Activated T-helper 2 cell treated with anti-CD3 and anti-CD28 coated beads, Interferon-gamma antibody, Interleukin-2, Interleukin-4, amounts not matched to agents 10 μg/mL and 5 μg/mL and 100 μg/mL, durations not matched to agents 14 hours and 24 hours and 36 hours (primary cell): ENCODE data around the gene AZU1. TPM values are rescaled to one million over a fixed set of nuclear protein-coding genes. Genes with fewer than 3 reads are reported as not detected.

Experiments used
- DNase-seq: peaks from one replicate; pipeline ENCODE4 v3.0.0; 2021; ENCODE audit warnings: low spot score
- H3K27ac Mint-ChIP-seq: one replicate; pipeline ENCODE4 v1.8.0; 2021; ENCODE audit warnings: mixed read lengths
- H3K27me3 Mint-ChIP-seq: one replicate; pipeline ENCODE4 v1.8.0; 2021; ENCODE audit warnings: low read depth, mixed read lengths
- H3K36me3 Mint-ChIP-seq: one replicate; pipeline ENCODE4 v1.8.0; 2021; ENCODE audit warnings: low read depth, mixed read lengths
- H3K4me1 Mint-ChIP-seq: one replicate; pipeline ENCODE4 v1.8.0; 2021; ENCODE audit warnings: low read depth, mixed read lengths
- H3K4me3 Mint-ChIP-seq: one replicate; pipeline ENCODE4 v1.8.0; 2021; ENCODE audit warnings: low read depth, mild to moderate bottlenecking, moderate library complexity, mixed read lengths
- H3K9me3 Mint-ChIP-seq: one replicate; pipeline ENCODE4 v1.8.0; 2021; ENCODE audit warnings: mixed read lengths
- intact Hi-C: fragments of 100-400 bp; cut with micrococcal nuclease; formaldehyde crosslinking; loops from one replicate; pipeline ENCODE4 v1.15.1; 2023
- total RNA-seq: library from RNA; stranded (reverse); gene quantifications from 2 replicates; pipeline ENCODE4 v1.2.3, GENCODE V29; 2022

Gene AZU1
- total RNA-seq, 1 donor from 2014 or later, result not detected

DNA sequence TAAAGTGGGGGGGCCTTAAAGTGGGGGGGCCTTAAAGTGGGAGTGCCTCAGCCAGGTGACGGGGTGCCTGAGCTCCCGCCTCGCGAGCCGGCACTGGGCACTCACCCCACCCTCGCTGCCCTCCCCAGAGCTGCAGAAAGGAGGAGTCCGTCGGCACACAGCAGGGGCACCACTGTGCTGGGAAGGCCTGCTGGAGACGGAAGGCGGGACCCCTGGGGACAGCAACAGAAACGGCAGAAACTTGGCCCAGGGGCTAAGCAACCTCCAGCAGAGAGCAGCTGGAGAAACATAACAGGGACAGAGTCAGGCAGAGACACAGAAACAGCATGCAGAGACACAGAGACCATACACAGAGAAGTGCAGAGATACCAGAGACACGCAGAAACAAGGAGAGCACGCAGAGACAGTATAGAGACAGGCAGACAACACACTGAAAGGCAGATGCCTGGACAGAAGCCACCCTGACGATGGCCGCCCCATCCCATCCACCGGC lies 39.7 kb downstream of the AZU1 start:
- Mint-ChIP-seq H3K36me3 (peaks cover 13% of the 10 kb centered on the region), H3K4me3 (no peak overlapping the region), H3K27ac (no peak overlapping the region), H3K9me3 (no peaks in the 10 kb centered on the region), H3K4me1 (peaks cover 9% of the 10 kb centered on the region), H3K27me3 (no peaks in the 10 kb centered on the region)
- no peak for DNase-seq
- intact Hi-C loops, result no loop called here

DNA sequence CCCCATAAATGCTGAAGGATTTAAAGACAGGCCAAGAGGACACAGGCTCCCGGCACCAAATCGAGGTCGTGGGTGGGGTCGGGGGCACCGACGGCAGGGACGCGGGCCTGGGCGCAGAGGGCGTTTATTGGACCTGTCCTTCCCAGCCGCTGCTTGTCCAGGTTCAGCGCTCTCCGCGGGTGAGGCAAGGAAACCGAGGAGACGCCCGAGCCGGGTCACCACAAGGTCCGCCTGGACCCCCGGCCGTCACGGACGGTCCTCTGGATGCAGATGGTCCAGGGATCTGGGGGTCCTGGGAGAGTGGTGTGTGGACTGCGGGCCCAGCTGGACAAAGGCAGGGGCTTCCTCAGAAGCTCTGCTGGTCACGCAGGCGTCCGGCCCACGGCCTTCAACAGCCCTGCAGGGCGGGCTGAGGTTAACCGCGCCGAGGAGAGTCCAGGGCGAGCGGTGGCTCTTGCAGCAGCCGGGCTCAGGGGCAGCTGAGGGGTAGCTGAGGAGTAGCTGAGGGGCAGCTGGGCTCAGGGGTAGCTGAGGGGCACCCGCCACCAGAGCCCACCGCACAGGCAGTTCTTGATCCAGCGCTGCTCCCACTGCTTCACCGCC lies 40.3 kb downstream of the AZU1 start:
- H3K4me1 Mint-ChIP-seq, result peaks cover 7% of the 10 kb centered on the region
- peaks cover 13% of the 10 kb centered on the region for H3K36me3 Mint-ChIP-seq
- no peaks in the 10 kb centered on the region for H3K27me3 Mint-ChIP-seq
- H3K4me3 Mint-ChIP-seq, result no peak overlapping the region
- H3K9me3 Mint-ChIP-seq, result no peaks in the 10 kb centered on the region
- intact Hi-C loops, result no loop called here
- H3K27ac Mint-ChIP-seq, result no peak overlapping the region
- no peak for DNase-seq

DNA sequence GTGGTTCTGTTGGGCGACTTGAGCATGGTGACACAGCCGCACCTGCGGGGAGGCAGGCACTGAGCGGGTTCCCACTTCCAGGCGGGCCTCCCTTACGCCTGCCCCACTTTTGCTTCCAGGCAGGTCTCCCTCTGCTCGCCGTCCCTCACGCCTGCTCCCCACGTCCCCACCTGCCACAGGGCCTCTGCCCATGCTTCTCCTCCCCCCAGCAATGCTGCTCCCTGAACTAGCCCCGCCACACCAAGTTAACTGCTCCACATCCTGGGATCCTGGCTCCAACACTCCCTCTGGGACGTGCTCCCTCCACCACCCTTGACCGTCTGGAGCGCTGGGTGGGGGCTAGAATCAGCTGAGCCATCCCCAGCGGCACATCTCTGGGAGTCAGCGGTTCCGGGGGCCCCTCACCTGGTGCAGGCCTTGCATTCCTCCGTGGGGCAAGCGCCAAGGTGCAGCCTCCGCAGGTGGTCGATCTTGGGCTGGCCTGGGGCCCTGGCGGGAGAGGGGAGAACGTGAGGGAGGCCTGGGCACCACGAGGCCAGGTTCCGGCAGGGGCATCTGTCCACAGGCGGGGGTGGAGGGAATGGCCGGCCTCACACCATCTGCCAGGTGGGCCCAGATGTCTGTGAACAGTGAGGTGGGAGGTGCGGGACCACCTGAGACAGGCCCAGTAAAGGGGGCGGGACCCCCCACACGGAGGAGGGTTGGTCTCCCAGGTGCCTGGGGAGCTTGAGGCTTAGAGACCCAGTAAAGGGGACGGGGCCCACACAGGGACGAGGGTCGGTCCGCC lies 41.0 kb downstream of the AZU1 start:
- peaks cover 3% of the 10 kb centered on the region for H3K4me1 Mint-ChIP-seq
- H3K4me3 Mint-ChIP-seq, result no peak overlapping the region
- no peak for DNase-seq
- intact Hi-C loops, result no loop called here
- H3K36me3 Mint-ChIP-seq, result peaks cover 13% of the 10 kb centered on the region
- no peaks in the 10 kb centered on the region for H3K9me3 Mint-ChIP-seq
- H3K27ac Mint-ChIP-seq, result no peak overlapping the region
- H3K27me3 Mint-ChIP-seq, result no peaks in the 10 kb centered on the region

DNA sequence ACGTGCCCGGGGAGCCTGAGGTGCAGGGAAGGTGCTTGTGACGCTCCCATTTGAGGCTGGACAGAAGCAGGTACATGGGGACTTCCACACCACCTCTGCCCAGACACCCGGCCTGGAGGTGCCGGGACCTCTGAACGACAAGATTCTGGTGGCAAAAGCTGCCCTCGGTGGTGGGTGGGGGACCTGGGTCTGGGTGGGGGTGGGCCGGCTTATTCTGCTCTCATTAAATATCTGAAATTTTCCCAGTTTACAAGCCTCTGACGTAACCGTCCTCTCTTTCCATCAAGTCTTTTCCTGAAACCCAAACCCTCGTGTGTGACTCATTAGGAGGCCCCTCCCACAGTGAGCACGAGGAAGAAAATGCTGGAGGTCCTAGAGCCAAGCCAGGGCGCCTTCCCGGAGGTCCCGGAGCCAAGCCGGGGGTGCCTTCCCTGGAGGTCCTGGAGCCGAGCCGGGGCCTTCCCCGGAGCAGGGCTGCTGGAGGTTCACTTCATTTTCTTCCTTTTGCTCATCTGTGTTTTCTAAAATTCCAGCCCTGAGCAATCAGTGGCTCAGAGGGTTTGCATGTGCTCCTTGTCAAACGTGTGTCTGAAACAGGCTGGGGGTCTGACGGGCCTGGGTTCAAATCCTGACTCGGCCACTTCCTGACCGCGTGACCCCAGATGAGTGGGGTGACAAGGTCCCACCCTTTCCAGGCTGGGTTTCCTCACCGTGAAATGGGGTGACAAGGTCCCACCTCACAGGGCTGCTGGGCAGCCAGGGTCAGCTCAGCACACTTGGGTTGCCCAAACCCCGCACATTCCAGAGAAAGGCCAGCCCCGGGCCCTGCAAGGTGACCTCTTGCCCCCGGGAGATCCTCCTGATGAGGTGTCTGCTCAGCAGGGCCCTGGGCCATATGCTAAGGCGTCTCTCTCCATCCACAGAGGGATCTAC lies 41.9 kb downstream of the AZU1 start:
- no peaks in the 10 kb centered on the region for H3K9me3 Mint-ChIP-seq
- DNase-seq, result no peak
- intact Hi-C loops, result no loop called here
- no peak overlapping the region for H3K27ac Mint-ChIP-seq
- no peak overlapping the region for H3K4me3 Mint-ChIP-seq
- H3K27me3 Mint-ChIP-seq, result no peaks in the 10 kb centered on the region
- peaks cover 2% of the 10 kb centered on the region for H3K4me1 Mint-ChIP-seq
- H3K36me3 Mint-ChIP-seq, result peaks cover 13% of the 10 kb centered on the region

DNA sequence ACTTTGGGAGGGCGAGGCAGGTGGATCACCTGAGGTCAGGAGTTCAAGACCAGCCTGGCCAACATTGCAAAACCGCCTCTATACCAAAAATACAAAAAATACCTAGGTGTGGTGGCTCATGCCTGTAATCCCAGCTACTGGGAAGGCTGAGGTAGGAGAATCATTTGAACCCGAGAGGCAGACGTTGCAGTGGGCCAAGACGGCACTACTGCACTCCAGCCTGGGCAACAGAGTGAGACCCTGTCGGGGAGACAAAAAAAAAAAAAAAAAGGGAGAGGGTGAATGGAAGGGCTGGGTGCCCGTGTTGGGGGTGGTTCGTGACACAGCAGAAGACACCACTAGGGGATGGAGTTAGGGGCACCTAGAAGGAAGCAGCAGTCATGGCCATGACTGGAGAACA lies 42.7 kb downstream of the AZU1 start:
- H3K4me3 Mint-ChIP-seq, result no peak overlapping the region
- no peaks in the 10 kb centered on the region for H3K9me3 Mint-ChIP-seq
- no peak for DNase-seq
- peaks cover 2% of the 10 kb centered on the region for H3K4me1 Mint-ChIP-seq
- H3K27ac Mint-ChIP-seq, result no peak overlapping the region
- peaks cover 13% of the 10 kb centered on the region for H3K36me3 Mint-ChIP-seq
- no peaks in the 10 kb centered on the region for H3K27me3 Mint-ChIP-seq
- intact Hi-C loops, result no loop called here

DNA sequence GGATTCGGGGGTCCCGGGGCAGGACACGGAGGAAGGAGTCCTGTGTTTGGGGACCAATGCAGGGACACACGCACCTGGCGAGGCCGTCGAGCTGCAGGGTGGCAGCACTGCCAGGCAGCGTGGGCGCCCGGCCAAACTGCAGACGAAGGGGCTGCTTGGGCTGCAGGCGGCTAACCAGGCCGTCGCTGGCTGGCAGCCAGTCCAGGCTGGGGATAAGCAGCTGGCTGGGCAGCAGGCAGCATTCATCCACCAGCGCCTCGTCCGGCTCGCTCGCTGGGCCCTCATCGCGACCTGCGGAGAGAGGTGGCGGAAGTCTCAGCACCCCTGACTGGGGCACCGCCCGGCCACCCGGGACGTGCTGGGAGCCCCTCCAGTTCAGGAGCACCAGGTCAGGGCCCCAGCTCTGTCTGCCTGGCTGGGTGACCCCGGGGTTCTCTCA lies 43.3 kb downstream of the AZU1 start:
- intact Hi-C loops, result no loop called here
- no peaks in the 10 kb centered on the region for H3K9me3 Mint-ChIP-seq
- H3K36me3 Mint-ChIP-seq, result peaks cover 13% of the 10 kb centered on the region
- no peaks in the 10 kb centered on the region for H3K27me3 Mint-ChIP-seq
- no peak overlapping the region for H3K27ac Mint-ChIP-seq
- no peak for DNase-seq
- H3K4me1 Mint-ChIP-seq, result peaks cover 2% of the 10 kb centered on the region
- no peak overlapping the region for H3K4me3 Mint-ChIP-seq

DNA sequence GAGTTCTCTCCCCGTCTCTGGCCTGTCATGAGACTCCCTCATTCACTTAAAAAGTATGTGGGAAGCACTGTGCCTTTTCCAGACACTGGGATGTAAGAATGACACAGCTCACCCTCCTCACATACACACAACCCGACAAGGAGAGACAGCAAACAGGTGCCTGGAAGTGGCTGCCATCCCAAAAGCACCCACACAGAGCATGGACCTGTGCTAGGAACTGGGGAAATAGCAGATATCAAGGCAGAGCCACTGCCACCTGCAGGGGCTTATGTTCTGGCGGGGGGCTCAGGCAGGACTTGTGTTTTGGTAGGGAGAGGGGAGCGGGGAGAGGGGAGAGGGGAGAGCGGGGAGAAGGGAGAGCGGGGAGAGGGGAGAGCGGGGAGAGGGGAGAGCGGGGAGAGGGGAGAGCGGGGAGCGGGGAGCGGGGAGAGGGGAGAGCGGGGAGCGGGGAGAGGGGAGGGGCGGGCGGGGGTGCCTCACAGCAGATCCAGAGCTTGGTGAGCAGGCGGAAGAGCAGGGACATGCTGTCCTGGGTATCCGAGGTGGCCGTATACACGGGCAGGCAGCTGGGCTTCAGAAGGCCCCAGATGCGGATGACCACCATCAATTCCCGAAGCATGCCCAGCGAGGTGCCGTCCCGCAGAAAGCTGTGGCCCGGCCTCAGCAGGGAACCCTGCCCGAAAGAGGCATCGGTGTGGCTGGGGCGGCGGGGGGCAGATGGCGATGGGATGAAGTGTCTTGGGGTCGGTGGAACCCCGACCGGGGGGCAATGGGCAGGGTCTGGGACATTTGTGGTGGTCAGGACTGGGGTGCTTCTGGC lies 44.0 kb downstream of the AZU1 start:
- Mint-ChIP-seq H3K36me3 (peaks cover 16% of the 10 kb centered on the region), H3K4me1 (peaks cover 2% of the 10 kb centered on the region), H3K27ac (peak overlapping the region; percentile 72), H3K9me3 (no peaks in the 10 kb centered on the region), H3K27me3 (no peaks in the 10 kb centered on the region), H3K4me3 (peak overlapping the region; percentile 33)
- intact Hi-C loops, result no loop called here
- DNase-seq, result no peak

DNA sequence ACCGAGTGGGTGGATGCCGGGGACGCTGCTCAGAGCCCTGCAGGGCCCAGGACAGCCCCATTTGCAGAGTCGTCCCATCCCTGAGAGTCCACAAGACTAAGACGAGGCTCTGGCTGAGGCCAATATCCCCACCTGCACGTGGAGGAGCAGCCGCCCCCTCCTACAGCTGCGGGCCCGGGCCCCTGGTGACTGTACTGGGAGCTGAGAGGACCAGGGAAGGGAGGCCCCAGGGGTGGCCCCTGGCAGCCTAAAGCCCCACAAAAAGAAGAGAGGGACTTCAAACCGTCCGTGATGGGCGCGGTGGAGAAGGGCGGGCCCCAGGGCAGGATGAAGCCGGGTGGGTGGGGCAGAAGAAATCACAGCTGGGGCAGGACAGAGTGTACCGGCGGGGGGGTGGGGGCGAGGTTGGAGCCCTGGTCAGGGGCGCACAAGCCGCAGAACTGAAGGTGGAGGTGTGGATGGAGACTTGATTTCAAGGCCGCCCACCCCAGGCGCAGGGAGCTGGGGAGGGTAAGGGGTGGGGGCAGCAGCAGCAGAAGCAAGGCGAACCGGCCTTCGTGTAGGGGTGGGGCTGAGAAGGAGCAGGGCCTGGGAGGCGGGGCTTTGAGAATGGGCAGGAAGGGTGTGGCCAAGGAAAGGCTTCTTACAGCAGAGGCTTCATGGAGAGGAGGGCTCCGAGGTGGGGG lies 44.8 kb downstream of the AZU1 start:
- intact Hi-C loops, result no loop called here
- no peaks in the 10 kb centered on the region for H3K27me3 Mint-ChIP-seq
- peaks cover 14% of the 10 kb centered on the region for H3K36me3 Mint-ChIP-seq
- H3K27ac Mint-ChIP-seq, result peak overlapping the region; percentile 49
- H3K9me3 Mint-ChIP-seq, result no peaks in the 10 kb centered on the region
- H3K4me1 Mint-ChIP-seq, result peaks cover 2% of the 10 kb centered on the region
- H3K4me3 Mint-ChIP-seq, result peak overlapping the region; percentile 65
- peak; percentile 87 for DNase-seq

DNA sequence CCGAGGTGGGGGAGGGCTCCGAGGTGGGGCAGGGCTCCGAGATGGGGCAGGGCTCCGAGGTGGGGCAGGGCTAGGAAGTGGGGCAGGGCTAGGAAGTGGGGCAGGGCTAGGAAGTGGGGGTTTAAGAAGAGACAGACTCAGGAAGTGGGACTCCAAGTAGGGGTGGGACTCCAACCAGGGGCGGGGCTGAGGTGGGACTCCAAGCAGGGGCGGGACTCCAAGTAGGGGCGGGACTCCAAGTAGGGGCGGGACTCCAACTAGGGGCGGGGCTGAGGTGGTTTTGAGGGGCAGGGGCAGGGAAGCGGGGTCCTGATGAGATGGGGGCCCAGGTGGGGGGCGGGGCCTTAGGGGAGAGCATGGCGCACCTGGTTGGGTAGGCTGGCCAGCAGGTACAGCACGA lies 45.4 kb downstream of the AZU1 start:
- Mint-ChIP-seq H3K4me1 (peaks cover 2% of the 10 kb centered on the region), H3K36me3 (peaks cover 11% of the 10 kb centered on the region), H3K27ac (peak overlapping the region; percentile 67), H3K4me3 (no peak overlapping the region), H3K9me3 (no peaks in the 10 kb centered on the region), H3K27me3 (no peaks in the 10 kb centered on the region)
- peak; percentile 79 for DNase-seq
- intact Hi-C loops, result no loop called here

DNA sequence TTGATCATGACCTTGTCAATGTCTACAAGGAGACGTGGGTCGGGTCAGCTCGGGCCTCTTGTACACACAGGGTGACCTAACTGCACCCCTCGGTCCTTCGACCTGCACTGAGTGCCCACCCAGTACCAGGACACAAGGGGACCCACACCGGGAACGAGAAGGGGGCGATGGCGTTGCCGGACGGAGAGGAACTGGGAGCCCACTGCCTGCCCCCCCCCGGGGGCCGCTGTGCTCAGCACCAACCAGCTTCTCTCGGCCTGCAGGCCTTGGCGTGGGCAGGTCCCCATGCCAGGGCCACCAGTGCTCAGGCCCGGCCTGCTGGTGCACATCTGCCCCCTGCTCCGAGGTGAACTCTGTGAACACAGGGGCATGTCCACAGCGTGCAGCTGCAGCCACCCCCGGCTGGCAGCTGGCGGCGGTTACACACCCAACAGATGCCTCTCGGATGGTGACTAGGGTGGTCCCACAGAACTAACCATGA lies 46.0 kb downstream of the AZU1 start:
- Mint-ChIP-seq H3K27me3 (no peaks in the 10 kb centered on the region), H3K36me3 (peaks cover 11% of the 10 kb centered on the region), H3K27ac (no peak overlapping the region), H3K4me3 (no peak overlapping the region), H3K4me1 (peaks cover 2% of the 10 kb centered on the region), H3K9me3 (no peaks in the 10 kb centered on the region)
- intact Hi-C loops, result no loop called here
- DNase-seq, result no peak

DNA sequence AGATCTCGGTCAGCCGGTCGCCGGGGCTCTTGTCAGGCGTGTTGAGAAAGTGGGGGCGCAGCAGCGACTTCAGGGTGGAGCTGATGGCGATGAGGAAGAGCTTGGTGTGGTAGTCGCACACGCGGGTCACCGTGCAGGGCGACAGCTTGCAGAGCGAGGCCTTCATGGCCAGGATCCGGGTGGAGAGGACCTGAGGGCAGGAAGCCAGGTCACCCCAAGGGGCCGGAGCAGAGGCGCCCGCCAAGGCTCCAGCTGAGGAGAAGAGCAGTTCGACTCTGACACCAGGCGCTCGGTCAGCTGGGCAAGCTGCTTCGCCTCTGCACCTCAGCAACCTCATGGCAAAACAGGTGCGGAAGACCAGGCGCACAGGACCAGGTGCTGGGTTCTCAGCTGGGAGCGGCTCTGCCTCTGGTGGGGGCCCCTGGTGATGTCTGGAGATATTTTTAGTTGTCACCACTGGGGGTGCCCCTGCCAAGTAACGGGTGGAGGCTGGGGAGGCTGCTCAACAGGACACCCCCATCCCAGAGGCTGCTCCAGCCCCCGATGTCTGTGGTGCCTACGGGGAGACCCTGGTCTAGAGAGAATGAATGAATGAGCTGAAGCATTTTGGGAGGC lies 47.7 kb downstream of the AZU1 start:
- no peak overlapping the region for H3K4me3 Mint-ChIP-seq
- no peak for DNase-seq
- intact Hi-C loops, result no loop called here
- no peak overlapping the region for H3K27ac Mint-ChIP-seq
- no peaks in the 10 kb centered on the region for H3K27me3 Mint-ChIP-seq
- peaks cover 4% of the 10 kb centered on the region for H3K36me3 Mint-ChIP-seq
- peaks cover 2% of the 10 kb centered on the region for H3K4me1 Mint-ChIP-seq
- H3K9me3 Mint-ChIP-seq, result no peaks in the 10 kb centered on the region
